Activated CD4-positive, alpha-beta T cell treated with anti-CD3 and anti-CD28 coated beads for 36 hours (primary cell): Measurements from ENCODE around the gene PLEKHA8. TPM values are rescaled to one million over a fixed set of nuclear protein-coding genes. Genes with fewer than 3 reads are reported as not detected.

Source experiments
- ATAC-seq: fragments of 200-7000 bp; cut with Tn5 transposase; one replicate; pipeline ENCODE4 v1.10.0; 2021; ENCODE audit warnings: mild to moderate bottlenecking, moderate library complexity
- CTCF ChIA-PET: fragments of 350-600 bp; sonication (Branson Sonifier 250); formaldehyde crosslinking; loops from one replicate; lab custom pipeline; 2021; ENCODE audit warnings: antibody characterized with exemption; lab: Charles Lee
- POLR2A ChIA-PET: fragments of 350-600 bp; sonication (Branson Sonifier 250); formaldehyde crosslinking; loops from one replicate; lab custom pipeline; 2021; ENCODE audit warnings: antibody characterized with exemption, inconsistent platforms; lab: Charles Lee
- DNase-seq: peaks from one replicate; pipeline ENCODE4 v3.0.0-alpha.2; 2020
- H3K27ac Mint-ChIP-seq: one replicate; pipeline ENCODE4 v1.8.0; 2021; ENCODE audit warnings: mixed read lengths
- H3K27me3 Mint-ChIP-seq: one replicate; pipeline ENCODE4 v1.8.0; 2021; ENCODE audit warnings: mixed read lengths
- H3K36me3 Mint-ChIP-seq: one replicate; pipeline ENCODE4 v1.8.0; 2021; ENCODE audit warnings: low read depth, mixed read lengths
- H3K4me1 Mint-ChIP-seq: one replicate; pipeline ENCODE4 v1.8.0; 2021; ENCODE audit warnings: mixed read lengths
- H3K4me3 Mint-ChIP-seq: one replicate; pipeline ENCODE4 v1.8.0; 2021; ENCODE audit warnings: mild to moderate bottlenecking, moderate library complexity, mixed read lengths
- H3K9me3 Mint-ChIP-seq: one replicate; pipeline ENCODE4 v1.8.0; 2021; ENCODE audit warnings: low read depth, mixed read lengths
- intact Hi-C, 2 experiments: fragments of 100-400 bp; cut with DNase I in 1 of 2; cut with micrococcal nuclease in 1 of 2; formaldehyde crosslinking; loops; one replicate each; pipeline versions ENCODE4 v1.14.2 to v1.15.1; 2022 to 2024; cut with DNase I, micrococcal nuclease
- total RNA-seq, 2 experiments: library from RNA; stranded (reverse); gene quantifications; one replicate each; pipeline ENCODE4 v1.2.3, GENCODE V29; 2021

PLEKHA8 gene
- total RNA-seq, 2 experiments from 2014 or later = 9.0 to 11.1 TPM

- Mint-ChIP-seq H3K4me1 (peaks cover 12% of the 10 kb centered on the region), H3K9me3 (no peaks in the 10 kb centered on the region), H3K4me3 (no peak overlapping the region), H3K27ac (no peak overlapping the region), H3K36me3 (no peaks in the 10 kb centered on the region), H3K27me3 (no peaks in the 10 kb centered on the region)
- ChIA-PET POLR2A (no interaction called here), CTCF (no interaction called here)
- intact Hi-C loops = loop anchor here in 1 of 2 experiments (10.0 kb wide), 1 partner anchor 117 kb away; the partner anchor contains the start of gene ZNRF2
- ATAC-seq = no peak
- no peak for DNase-seq
These were observed 139.7 kb downstream of the PLEKHA8 start for GRCh38 chr7:30167901-30168300.

GRCh38 chr7:30168835-30169573 is 140.8 kb downstream of the PLEKHA8 start:
- DNase-seq = no peak
- Mint-ChIP-seq H3K4me1 (peaks cover 2% of the 10 kb centered on the region), H3K27ac (no peak overlapping the region), H3K9me3 (no peaks in the 10 kb centered on the region), H3K36me3 (no peaks in the 10 kb centered on the region), H3K27me3 (no peaks in the 10 kb centered on the region), H3K4me3 (no peak overlapping the region)
- ChIA-PET CTCF (no interaction called here), POLR2A (no interaction called here)
- ATAC-seq = no peak
- intact Hi-C loops = loop anchor here in 1 of 2 experiments (10.0 kb wide), 1 partner anchor 116 kb away; the partner anchor contains the start of gene ZNRF2

GRCh38 chr7:30169579-30169978 is 141.4 kb downstream of the PLEKHA8 start:
- intact Hi-C loops = loop anchor here in 1 of 2 experiments (10.0 kb wide), 1 partner anchor 115 kb away; the partner anchor contains the start of gene ZNRF2
- no peaks in the 10 kb centered on the region for H3K4me1 Mint-ChIP-seq
- DNase-seq (no peak), ATAC-seq (no peak)
- no peak overlapping the region for H3K4me3 Mint-ChIP-seq
- ChIA-PET CTCF (interaction anchor here (0.7 kb wide), 1 partner anchor 766 kb away, joined by 3 read pairs; no protein-coding TSS in a partner anchor), POLR2A (no interaction called here)
- no peaks in the 10 kb centered on the region for H3K27me3 Mint-ChIP-seq
- no peaks in the 10 kb centered on the region for H3K9me3 Mint-ChIP-seq
- no peak overlapping the region for H3K27ac Mint-ChIP-seq
- H3K36me3 Mint-ChIP-seq = no peaks in the 10 kb centered on the region

- no peaks in the 10 kb centered on the region for H3K36me3 Mint-ChIP-seq
- ATAC-seq = no peak
- intact Hi-C loops = no loop called here
These were observed 142.4 kb downstream of the PLEKHA8 start for GRCh38 chr7:30170476-30171205.

GRCh38 chr7:30171766-30172447 is 143.7 kb downstream of the PLEKHA8 start:
- no peaks in the 10 kb centered on the region for H3K4me1 Mint-ChIP-seq
- intact Hi-C loops = no loop called here
- POLR2A ChIA-PET = no interaction called here
- H3K27me3 Mint-ChIP-seq = no peaks in the 10 kb centered on the region
- CTCF ChIA-PET = no interaction called here
- ATAC-seq = no peak
- no peak overlapping the region for H3K27ac Mint-ChIP-seq
- no peak overlapping the region for H3K4me3 Mint-ChIP-seq
- no peaks in the 10 kb centered on the region for H3K9me3 Mint-ChIP-seq
- DNase-seq = no peak
- no peaks in the 10 kb centered on the region for H3K36me3 Mint-ChIP-seq

More at GRCh38 chr7:30170476-30171205, 142.4 kb downstream of the PLEKHA8 start:
- Mint-ChIP-seq H3K27me3 (no peaks in the 10 kb centered on the region), H3K9me3 (no peaks in the 10 kb centered on the region), H3K4me1 (no peaks in the 10 kb centered on the region), H3K27ac (no peak overlapping the region), H3K4me3 (no peak overlapping the region)
- CTCF ChIA-PET = interaction anchor here (1.0 kb wide), 1 partner anchor 261 kb away, joined by 3 read pairs; no protein-coding TSS in a partner anchor
- no peak for DNase-seq
- POLR2A ChIA-PET = no interaction called here

- no peaks in the 10 kb centered on the region for H3K36me3 Mint-ChIP-seq
- DNase-seq = no peak
- ChIA-PET CTCF (no interaction called here), POLR2A (no interaction called here)
- no peaks in the 10 kb centered on the region for H3K27me3 Mint-ChIP-seq
- H3K4me3 Mint-ChIP-seq = no peak overlapping the region
- ATAC-seq = peak; percentile 26
- H3K4me1 Mint-ChIP-seq = no peaks in the 10 kb centered on the region
- H3K9me3 Mint-ChIP-seq = no peaks in the 10 kb centered on the region
- intact Hi-C loops = no loop called here
- no peak overlapping the region for H3K27ac Mint-ChIP-seq
These were observed 144.2 kb downstream of the PLEKHA8 start for GRCh38 chr7:30172451-30172850.

GRCh38 chr7:30173058-30173897 is 145.1 kb downstream of the PLEKHA8 start:
- no peak overlapping the region for H3K4me3 Mint-ChIP-seq

GRCh38 chr7:30175180-30175579 is 147.0 kb downstream of the PLEKHA8 start:
- ChIA-PET CTCF (no interaction called here), POLR2A (no interaction called here)
- no peak for DNase-seq
- Mint-ChIP-seq H3K27me3 (no peaks in the 10 kb centered on the region), H3K9me3 (no peaks in the 10 kb centered on the region), H3K4me1 (peaks cover 6% of the 10 kb centered on the region), H3K27ac (no peak overlapping the region), H3K4me3 (no peak overlapping the region), H3K36me3 (no peaks in the 10 kb centered on the region)
- intact Hi-C loops = no loop called here
- no peak for ATAC-seq

More at GRCh38 chr7:30173058-30173897, 145.1 kb downstream of the PLEKHA8 start:
- Mint-ChIP-seq H3K9me3 (no peaks in the 10 kb centered on the region), H3K4me1 (no peaks in the 10 kb centered on the region), H3K36me3 (no peaks in the 10 kb centered on the region), H3K27me3 (no peaks in the 10 kb centered on the region), H3K27ac (no peak overlapping the region)
- ATAC-seq = no peak
- ChIA-PET CTCF (no interaction called here), POLR2A (no interaction called here)
- no peak for DNase-seq
- intact Hi-C loops = no loop called here

- H3K27ac Mint-ChIP-seq = no peak overlapping the region
- CTCF ChIA-PET = interaction anchor here (0.9 kb wide), 1 partner anchor 10 kb away, joined by 3 read pairs; no protein-coding TSS in a partner anchor
- H3K9me3 Mint-ChIP-seq = no peaks in the 10 kb centered on the region
- no peaks in the 10 kb centered on the region for H3K27me3 Mint-ChIP-seq
- peaks cover 6% of the 10 kb centered on the region for H3K4me1 Mint-ChIP-seq
- POLR2A ChIA-PET = no interaction called here
- ATAC-seq (no peak), DNase-seq (no peak)
- no peak overlapping the region for H3K4me3 Mint-ChIP-seq
- H3K36me3 Mint-ChIP-seq = no peaks in the 10 kb centered on the region
- intact Hi-C loops = no loop called here
These were observed 147.5 kb downstream of the PLEKHA8 start for GRCh38 chr7:30175636-30176147.

- Mint-ChIP-seq H3K4me1 (peaks cover 6% of the 10 kb centered on the region), H3K27ac (no peak overlapping the region), H3K36me3 (no peaks in the 10 kb centered on the region), H3K27me3 (no peaks in the 10 kb centered on the region), H3K9me3 (no peaks in the 10 kb centered on the region), H3K4me3 (no peak overlapping the region)
- ChIA-PET POLR2A (no interaction called here), CTCF (interaction anchor here (0.9 to 1.4 kb wide), 2 partner anchors 9 to 99 kb away, joined by 3 to 4 read pairs; no protein-coding TSS in a partner anchor)
- no peak for ATAC-seq
- no peak for DNase-seq
- intact Hi-C loops = no loop called here
These were observed 148.4 kb downstream of the PLEKHA8 start for GRCh38 chr7:30176463-30177109.
